Sigmoid colon (tissue), 4 donors: Measurements from ENCODE around the gene KRT3.

Experiments
- CTCF ChIP-seq, 4 experiments: fragments of 450-650 bp in 3 of 4; fragments of 200-600 bp in 1 of 4; IDR thresholded peaks; one replicate each; pipeline ENCODE4 v1.5.1; 2016 to 2019; ENCODE audit warnings: antibody characterized with exemption in 4 of 4, mild to moderate bottlenecking in 3 of 4, moderate library complexity in 2 of 4
- POLR2AphosphoS5 ChIP-seq, 4 donors: sonication (generic); formaldehyde crosslinking; IDR thresholded peaks; one replicate each; pipeline ENCODE4 v1.6.1; 2017; ENCODE audit warnings: antibody characterized with exemption in 4 of 4

GRCh38 chr12:52768479-52769200 is 27.3 kb downstream of the KRT3 start:
- TF ChIP-seq POLR2AphosphoS5 (IDR thresholded peaks at IDR 0.05) (no peak), CTCF (IDR thresholded peaks at IDR 0.05) (no peak)
